GM19395 (cell line): Measurements from ENCODE around the gene NEK10.
"Not testable (repeated sequence)": the region's sequence is repeated elsewhere in the genome, so short reads cannot be mapped to it uniquely, and the experiment has no call there.

Experiments
- ATAC-seq: cut with Tn5 transposase; IDR thresholded peaks from one replicate; pipeline ENCODE4 v1.9.1; 2021; ENCODE audit warnings: mild to moderate bottlenecking, moderate library complexity; ENCODE audit not compliant: unreplicated experiment

Gene NEK10

GRCh38 chr3:27368831-27369607 is at the start of gene NEK10:
NEK10 (minus strand) TSS chr3:27369383; CDS start chr3:27352882, 16,501 bp downstream.
- peak; percentile 100 for ATAC-seq

- ATAC-seq: no peak
These were observed 46.0 kb upstream of the NEK10 start for GRCh38 chr3:27415202-27415601.

DNA sequence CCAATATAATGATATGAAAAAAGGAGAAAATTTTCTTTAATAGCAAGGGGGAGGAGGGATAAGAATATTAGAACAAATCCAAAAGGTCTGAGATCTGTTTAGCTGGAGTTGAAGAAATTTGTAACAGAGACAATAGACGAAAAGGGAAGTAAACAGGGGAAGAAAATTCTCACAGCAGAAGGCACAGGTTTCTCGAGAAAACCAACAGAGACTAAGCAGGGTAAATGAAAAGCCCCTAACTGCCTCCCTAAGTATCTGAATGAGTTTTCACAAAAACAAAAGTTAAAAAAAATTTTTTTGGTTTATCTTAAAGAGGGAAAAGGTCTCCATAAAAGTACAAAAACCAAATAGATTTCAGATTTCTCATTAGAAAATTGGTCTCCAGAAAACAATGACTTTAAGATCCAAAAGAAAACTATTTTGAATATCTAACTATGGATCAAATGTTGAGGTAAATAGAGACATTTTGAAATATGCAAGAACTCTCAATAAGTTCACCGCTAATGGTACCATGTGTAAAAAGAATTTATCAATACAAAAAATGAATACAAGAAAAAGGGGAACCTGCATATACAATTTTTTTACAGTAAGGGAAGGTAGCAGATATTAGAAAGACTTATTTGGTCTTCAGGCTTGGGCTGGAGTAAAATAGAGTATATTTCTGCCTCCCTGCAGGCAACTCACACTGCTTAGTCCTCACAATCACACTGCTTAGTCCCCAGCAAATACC is 23.9 kb upstream of the NEK10 start:
- ATAC-seq: peak; percentile 78

- not testable (repeated sequence) for ATAC-seq
These were observed 23.2 kb upstream of the NEK10 start for GRCh38 chr3:27392414-27392813.

DNA sequence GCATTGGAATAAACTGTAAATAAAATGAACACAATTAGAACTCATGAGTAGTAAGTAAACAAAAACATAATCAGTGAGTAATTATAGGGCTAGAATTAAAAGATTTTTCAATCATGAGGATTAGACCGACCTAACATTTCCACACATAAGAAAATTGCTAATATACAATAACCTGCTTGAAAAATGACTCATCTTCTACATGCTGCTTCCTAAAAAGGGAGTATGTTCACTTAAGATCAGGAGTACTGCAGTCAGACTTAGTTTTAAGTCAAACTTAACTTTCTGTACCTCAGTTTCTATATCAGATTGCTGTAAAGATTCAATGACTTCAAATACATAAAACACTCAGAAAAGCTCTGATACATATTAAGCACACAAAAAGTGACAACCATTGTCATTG is 22.6 kb upstream of the NEK10 start:
- ATAC-seq: peak; percentile 48

- ATAC-seq: no peak
These were observed 18.4 kb upstream of the NEK10 start for GRCh38 chr3:27387625-27388024.

DNA sequence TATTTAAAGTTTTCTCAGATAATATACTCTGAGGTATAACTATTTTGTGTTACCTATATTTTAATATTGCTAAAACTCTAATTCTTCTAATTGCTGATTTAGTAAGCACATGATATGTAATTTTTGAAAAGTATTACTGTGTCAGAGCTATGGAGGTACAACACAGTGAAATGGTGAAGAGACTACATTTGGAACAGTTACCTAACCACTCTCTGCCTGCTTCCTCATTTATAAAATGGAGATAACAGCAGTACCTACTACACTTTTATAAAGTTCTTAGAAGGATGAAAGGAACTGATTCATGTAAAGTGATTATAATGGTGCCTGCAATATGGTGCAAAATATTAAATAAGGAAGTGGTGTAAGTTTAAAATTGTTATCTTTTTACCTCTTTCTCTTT is 16.3 kb upstream of the NEK10 start:
- ATAC-seq: peak; percentile 60

- ATAC-seq: no peak
These were observed 15.0 kb upstream of the NEK10 start for GRCh38 chr3:27384191-27384590.

DNA sequence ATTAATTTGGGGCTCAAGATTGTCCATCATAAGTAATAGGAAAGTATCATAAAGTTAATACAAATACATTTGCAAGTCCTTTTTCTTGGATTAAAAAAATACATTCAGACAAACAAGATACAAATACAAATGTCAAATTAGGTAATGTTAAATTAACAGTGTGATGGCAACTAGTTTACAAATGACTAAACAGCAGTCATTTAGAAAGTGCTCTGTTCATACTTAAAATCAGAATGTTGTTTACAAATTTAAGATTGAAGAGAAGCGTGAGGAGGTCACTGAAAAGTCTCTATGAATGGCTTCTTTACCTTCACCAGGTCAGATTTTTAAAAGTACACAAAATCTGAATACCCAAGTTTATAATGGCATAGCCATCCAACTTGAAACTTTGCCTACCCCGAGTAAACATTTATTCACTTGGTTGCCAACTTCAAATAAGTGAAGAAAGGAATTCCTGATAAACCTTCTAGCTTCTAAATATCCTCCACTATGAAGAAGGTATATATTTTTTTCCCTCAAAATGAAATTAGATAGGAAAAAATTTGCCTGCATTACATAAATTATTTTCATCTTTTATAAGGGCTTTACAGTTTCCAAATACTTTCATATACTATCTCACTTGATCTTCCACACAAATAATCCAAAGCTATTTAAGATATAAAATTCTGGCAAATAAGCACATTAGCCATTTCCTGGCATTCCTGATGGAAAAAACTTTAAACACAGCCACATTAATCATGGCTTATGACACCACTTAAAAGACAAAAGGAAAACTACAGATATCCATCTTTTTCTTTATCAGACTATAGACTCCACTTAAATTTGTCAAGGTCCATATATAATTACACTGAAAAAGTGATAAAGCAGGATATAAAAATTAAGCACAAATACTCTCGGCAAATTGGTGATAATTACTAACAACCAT is 11.5 kb upstream of the NEK10 start:
- ATAC-seq: no peak

DNA sequence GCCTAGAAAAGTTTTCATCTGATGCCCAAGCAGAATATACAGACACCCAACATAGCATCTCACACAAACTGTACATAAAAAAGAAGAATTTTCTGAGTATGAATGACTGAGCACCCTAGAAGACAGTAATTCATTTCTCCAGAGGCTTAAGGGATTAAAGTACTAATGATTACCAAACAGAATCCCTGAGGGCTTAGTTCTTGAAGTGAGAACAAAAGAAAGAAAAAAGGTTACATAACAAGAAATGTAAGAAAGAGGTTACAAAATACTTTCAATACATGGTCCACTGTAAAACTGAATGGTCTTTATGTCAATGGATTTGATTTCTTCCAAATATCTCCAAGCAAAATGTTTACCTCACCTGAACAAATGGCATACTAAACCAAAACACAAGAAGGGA is 9.1 kb upstream of the NEK10 start:
- no peak for ATAC-seq

DNA sequence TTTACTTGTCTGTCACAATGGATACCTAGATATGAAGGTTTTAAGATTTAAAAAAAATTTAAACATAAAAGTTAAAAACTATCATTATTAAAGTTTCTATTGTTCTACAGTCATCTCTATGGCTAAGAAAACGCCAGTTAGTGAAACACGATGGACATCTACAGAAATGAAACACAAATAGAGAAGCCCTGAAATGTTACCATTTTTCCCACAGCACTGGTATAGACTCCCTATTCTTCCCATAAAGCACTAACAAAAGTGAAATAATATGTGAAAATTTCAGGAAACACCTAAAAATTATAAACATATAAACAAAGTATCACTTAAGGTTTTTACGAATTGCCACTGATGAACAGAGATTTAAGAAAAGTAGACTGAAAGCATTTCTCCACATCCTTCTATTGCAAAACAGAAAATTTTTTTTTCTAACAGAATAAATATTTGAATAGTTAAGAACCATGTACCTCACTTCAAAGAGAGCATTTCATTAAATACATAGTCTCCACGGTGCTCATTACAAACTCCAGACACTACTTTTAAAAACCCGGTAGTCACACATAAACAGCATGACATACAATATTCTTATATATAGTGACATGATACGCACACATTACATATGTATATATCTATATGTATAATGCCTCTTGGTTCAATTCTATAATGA is 7.1 kb upstream of the NEK10 start:
- no peak for ATAC-seq

DNA sequence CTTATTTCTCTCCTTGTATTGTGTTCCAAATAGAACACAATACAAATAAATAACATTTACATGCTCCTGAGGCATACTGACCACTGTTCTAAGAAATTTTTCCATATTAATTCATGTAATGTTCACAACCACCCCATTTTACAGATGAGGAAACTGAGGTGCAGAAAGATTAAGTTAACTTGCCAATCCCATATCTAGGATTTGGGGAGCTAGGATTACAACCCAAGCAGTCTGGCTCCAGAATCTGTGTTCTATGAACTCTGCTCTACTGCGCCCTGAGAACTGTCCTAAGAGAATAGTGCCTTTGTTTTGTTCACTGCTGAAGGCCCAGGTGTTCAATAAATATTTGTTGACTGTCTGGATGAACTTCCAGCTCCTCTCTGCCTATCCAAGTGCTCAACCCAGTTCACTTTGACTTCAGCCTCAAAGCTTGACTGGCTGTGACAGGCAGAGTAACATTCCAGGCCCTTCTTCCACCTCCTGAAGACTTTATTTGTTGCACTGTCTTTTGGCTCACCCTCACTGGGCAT is 3.1 kb downstream of the NEK10 start:
- no peak for ATAC-seq

DNA sequence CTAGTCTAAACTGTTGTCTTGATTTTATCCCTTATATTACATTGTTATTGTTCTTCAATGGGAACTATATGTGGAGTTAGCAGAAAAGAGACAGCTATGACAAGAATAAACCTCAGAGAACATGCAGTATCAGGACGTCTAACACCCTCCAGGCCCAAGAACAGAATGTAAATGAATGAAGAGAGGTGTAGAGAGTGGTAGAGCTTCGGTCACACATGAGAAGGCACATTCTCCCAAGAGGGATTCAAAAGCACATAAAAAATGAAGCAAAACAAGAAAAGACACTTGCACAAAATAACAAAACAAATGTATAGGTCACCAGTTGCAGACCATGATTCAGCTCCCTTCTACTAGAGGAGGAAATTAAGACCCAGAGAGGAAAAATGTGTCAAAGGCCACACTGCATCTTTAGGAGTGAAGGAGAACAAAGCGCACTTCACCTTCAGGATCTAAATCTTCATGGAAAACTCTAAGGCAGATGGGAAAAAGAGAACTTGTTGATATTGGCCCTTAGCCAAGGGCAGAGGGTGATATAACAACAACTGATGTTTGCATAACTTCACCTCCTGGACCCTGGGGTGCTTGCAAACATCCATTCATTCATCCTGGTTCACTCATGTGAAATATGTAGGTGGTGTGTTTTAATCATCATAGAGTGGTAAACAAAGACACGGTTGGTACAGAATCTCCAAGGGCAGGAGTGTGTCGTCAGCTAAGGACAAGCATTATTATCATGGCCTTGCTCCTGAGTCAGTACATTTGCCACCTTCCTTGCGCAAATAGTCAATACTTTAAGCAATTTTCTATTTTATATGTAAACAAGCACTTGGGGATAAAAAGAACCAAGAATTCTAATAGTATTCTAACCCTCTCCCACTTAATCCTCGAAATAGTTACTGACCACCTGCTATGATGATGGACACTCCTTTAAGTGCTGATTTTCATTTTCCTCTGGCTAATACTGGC is 8.8 kb downstream of the NEK10 start:
- ATAC-seq: peak; percentile 42

- ATAC-seq: no peak
These were observed 10.8 kb downstream of the NEK10 start for GRCh38 chr3:27358372-27358771.

DNA sequence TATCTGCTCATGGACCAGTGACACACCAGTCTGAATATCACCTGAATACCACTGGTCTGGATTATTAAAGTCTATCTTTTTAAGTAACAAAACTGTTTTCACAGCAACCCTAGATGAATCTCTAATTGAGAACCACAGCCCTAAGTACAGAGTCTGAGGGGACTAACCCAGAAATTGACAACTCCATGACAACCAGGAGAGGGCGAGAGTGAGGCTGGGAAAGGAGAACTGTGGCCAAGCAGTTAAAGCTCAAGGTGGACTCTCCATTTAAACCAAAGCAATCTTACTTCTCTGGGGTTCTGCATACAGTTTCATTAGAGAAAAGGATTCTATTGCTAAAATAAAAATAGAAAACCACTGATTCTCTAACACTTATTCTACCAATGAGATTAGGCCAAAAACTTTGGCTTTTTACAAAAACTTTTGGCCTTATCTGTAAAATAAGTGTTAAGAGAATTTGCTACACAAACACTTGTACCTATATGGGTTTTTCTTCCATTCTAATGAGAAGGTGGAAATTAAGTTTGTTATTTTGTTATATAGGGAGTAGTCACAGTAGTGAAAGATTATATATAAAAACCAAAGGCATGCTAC is 11.4 kb downstream of the NEK10 start:
- ATAC-seq: peak; percentile 90

GRCh38 chr3:27356976-27357375 is 12.2 kb downstream of the NEK10 start:
- no peak for ATAC-seq

DNA sequence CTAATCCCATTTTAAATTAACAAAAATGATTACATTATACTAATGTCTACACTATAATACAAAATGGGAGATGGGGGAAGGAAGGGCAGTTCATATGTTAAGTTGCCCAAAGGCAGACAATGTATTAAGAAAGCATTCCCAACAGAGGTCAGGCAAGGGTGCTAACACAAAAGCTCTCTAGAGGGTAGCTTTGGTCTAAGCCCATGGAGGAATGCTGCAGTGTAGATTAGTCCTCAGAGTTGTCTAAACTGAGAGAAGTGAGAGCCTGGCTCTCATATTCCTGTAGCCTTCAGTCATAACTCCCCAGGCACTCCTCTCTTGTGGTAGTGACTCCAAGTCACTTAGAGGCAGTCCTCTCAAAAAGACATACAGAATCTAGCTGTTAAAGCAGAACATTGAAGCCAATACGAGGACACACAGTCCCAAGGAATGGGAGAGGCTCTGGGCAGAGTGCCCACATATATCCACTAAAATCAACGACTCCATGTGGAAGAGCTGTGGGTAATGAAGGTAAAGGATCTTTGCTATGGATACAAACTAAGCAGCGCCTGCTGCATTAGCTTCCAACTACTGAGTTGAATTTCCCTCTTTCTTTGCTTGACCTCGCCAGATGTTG is 14.5 kb downstream of the NEK10 start:
- ATAC-seq: no peak

GRCh38 chr3:27354161-27354560 is 15.0 kb downstream of the NEK10 start:
- no peak for ATAC-seq
